Endothelial cell of umbilical vein (primary cell): ENCODE results near the gene RGPD3.
"Not testable (repeated sequence)": the region's sequence is repeated elsewhere in the genome, so short reads cannot be mapped to it uniquely, and the experiment has no call there.

Experiments
- EZH2 ChIP-seq: IDR thresholded peaks from 2 replicates; pipeline ENCODE4 v1.6.1; 2012; ENCODE audit warnings: borderline replicate concordance, low read depth, mild to moderate bottlenecking, moderate library complexity, low read length, inconsistent platforms; ENCODE audit not compliant: severe bottlenecking
- FOS ChIP-seq: IDR thresholded peaks from 2 replicates; pipeline ENCODE4 v1.6.1; 2011; ENCODE audit warnings: mild to moderate bottlenecking, low read length, moderate library complexity, borderline replicate concordance; ENCODE audit not compliant: insufficient read depth
- GATA2 ChIP-seq: IDR thresholded peaks from 2 replicates; pipeline ENCODE4 v1.7.0; 2011; ENCODE audit warnings: low read depth, mild to moderate bottlenecking, moderate library complexity, mixed read lengths, low read length; ENCODE audit not compliant: insufficient read length, insufficient read depth
- JUN ChIP-seq: IDR thresholded peaks from 2 replicates; pipeline ENCODE4 v1.6.1; 2011; ENCODE audit warnings: borderline replicate concordance, low read depth; ENCODE audit not compliant: insufficient read length, insufficient read depth
- MAX ChIP-seq: IDR thresholded peaks from 2 replicates; pipeline ENCODE4 v1.6.1; 2011; ENCODE audit not compliant: insufficient read depth, insufficient read length
- MYC ChIP-seq: IDR thresholded peaks from one replicate; pipeline ENCODE4 v1.6.1; 2011; ENCODE audit warnings: mild to moderate bottlenecking, low read depth, low read length
- POLR2A ChIP-seq: IDR thresholded peaks from 2 replicates; pipeline ENCODE4 v1.6.1; 2012; ENCODE audit warnings: low read depth, mild to moderate bottlenecking, control low read depth, low read length
- POLR2AphosphoS5 ChIP-seq: IDR thresholded peaks from 2 replicates; pipeline ENCODE4 v1.6.1; 2012; ENCODE audit warnings: low read depth, mild to moderate bottlenecking, control low read depth, low read length, moderate library complexity; ENCODE audit not compliant: insufficient read depth
- TF ChIP-seq, protein P1 (sequence below), 2 donors: IDR thresholded peaks; 1 replicate in 1 of 2; 2 replicates in 1 of 2; pipeline ENCODE4 v1.5.1; 2011; ENCODE audit warnings: low read length in 2 of 2, mild to moderate bottlenecking in 2 of 2, moderate library complexity in 2 of 2, control low read depth in 1 of 2, inconsistent platforms in 1 of 2, low read depth in 1 of 2; ENCODE audit not compliant: insufficient read depth in 1 of 2; ENCODE audit errors: extremely low read depth in 1 of 2

- TF ChIP-seq, protein P1, sequence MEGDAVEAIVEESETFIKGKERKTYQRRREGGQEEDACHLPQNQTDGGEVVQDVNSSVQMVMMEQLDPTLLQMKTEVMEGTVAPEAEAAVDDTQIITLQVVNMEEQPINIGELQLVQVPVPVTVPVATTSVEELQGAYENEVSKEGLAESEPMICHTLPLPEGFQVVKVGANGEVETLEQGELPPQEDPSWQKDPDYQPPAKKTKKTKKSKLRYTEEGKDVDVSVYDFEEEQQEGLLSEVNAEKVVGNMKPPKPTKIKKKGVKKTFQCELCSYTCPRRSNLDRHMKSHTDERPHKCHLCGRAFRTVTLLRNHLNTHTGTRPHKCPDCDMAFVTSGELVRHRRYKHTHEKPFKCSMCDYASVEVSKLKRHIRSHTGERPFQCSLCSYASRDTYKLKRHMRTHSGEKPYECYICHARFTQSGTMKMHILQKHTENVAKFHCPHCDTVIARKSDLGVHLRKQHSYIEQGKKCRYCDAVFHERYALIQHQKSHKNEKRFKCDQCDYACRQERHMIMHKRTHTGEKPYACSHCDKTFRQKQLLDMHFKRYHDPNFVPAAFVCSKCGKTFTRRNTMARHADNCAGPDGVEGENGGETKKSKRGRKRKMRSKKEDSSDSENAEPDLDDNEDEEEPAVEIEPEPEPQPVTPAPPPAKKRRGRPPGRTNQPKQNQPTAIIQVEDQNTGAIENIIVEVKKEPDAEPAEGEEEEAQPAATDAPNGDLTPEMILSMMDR (IDR thresholded peaks at IDR 0.05; ENCODE audit: extremely low read depth in 1 of 2, insufficient read depth in 1 of 2, low read depth in 1 of 2, low read length in 2 of 2) = not testable (repeated sequence)
- TF ChIP-seq POLR2A, POLR2AphosphoS5, JUN, GATA2, EZH2, FOS, MAX, MYC: not testable (repeated sequence)
These were observed 24.2 kb upstream of the RGPD3 start for GRCh38 chr2:106492399-106492798.
